Mononuclear cell (primary cell): ENCODE data around the gene GABRP. TPM values are rescaled to one million over a fixed set of nuclear protein-coding genes. Genes with fewer than 3 reads are reported as not detected.

Source experiments
- H3K27me3 ChIP-seq: 2 replicates; pipeline ENCODE4 v1.6.0; 2011; ENCODE audit warnings: low read length, control low read depth; ENCODE audit not compliant: insufficient read depth
- H3K4me1 ChIP-seq: 2 replicates; pipeline ENCODE4 v1.5.1; 2011; ENCODE audit warnings: mild to moderate bottlenecking, low read length, control low read depth; ENCODE audit not compliant: insufficient read depth
- H3K4me3 ChIP-seq: 2 replicates; pipeline ENCODE4 v1.5.1; 2011; ENCODE audit warnings: mild to moderate bottlenecking, low read length, moderate library complexity
- H3K9me3 ChIP-seq: 2 replicates; pipeline ENCODE4 v1.5.1; 2011; ENCODE audit warnings: low read depth, mild to moderate bottlenecking, control low read depth, low read length
- total RNA-seq: library from RNA; depleted of rRNA; stranded (reverse); fragments of >200 nt; gene quantifications from one replicate; pipeline ENCODE4 v1.2.3, GENCODE V29; 2012

Gene GABRP
- total RNA-seq, result 0.10 TPM

- Histone ChIP-seq H3K4me3 (no peak within 1 kb of the TSS), H3K9me3 (no peaks in the 10 kb centered on the region), H3K27me3 (no peaks in the 10 kb centered on the region), H3K4me1 (no peaks in the 10 kb centered on the region)
Measured at GRCh38 chr5:170783498-170784247, at the start of gene GABRP. TSS of gene GABRP (plus strand) at chr5:170783725. CDS start at chr5:170788616, 4,891 bp downstream.

DNA sequence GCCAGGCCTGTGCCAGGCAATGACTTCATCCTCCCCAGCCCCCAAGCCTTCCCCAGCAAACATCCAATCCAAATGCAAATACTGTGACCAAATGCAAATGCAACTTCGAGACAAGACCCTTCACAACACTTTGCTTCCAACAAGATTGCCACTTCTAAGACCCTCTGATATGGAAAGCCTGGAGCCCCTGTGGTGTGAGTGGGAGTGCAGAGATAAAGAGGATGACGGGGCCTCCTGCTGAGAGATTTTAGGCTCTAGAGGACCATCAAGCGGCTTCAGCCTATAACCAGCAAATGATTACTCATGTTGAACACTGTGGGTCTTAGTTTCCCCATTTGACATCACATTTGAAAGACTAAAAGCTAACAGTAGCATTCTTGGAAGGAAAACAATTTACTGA lies 46.6 kb upstream of the GABRP start:
- no peaks in the 10 kb centered on the region for H3K27me3 ChIP-seq
- no peaks in the 10 kb centered on the region for H3K9me3 ChIP-seq
- no peak overlapping the region for H3K4me3 ChIP-seq
- H3K4me1 ChIP-seq, result no peaks in the 10 kb centered on the region

- Histone ChIP-seq H3K27me3 (no peaks in the 10 kb centered on the region), H3K4me1 (no peaks in the 10 kb centered on the region), H3K9me3 (no peaks in the 10 kb centered on the region), H3K4me3 (no peak overlapping the region)
Measured at GRCh38 chr5:170737591-170737990, 45.9 kb upstream of the GABRP start.

GRCh38 chr5:170738840-170739239 lies 44.7 kb upstream of the GABRP start:
- Histone ChIP-seq H3K27me3 (peaks cover 2% of the 10 kb centered on the region), H3K4me1 (no peaks in the 10 kb centered on the region), H3K4me3 (no peak overlapping the region), H3K9me3 (no peaks in the 10 kb centered on the region)

DNA sequence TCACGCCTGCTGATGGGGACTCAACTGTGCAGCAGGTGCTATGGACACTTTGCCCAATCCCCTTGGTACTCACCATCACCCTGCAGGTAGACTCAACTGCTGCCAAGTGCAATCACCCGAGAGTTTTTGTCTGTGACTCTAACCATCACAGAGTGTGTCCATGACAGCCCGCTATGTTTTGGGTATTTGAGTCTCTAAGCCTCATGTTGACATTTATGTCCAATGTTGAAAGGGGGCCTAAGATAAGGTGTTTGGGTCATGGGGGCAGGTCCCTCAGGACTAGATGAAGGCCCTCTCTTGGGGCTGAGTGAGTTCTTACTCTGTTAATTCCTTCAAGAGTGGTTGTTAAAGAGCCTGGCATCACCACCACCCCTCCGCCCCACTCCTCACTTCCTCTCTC lies 44.1 kb upstream of the GABRP start:
- Histone ChIP-seq H3K27me3 (peaks cover 5% of the 10 kb centered on the region), H3K4me3 (no peak overlapping the region), H3K9me3 (no peaks in the 10 kb centered on the region), H3K4me1 (no peaks in the 10 kb centered on the region)

- H3K4me3 ChIP-seq, result no peak overlapping the region
- H3K4me1 ChIP-seq, result no peaks in the 10 kb centered on the region
- H3K27me3 ChIP-seq, result peaks cover 10% of the 10 kb centered on the region
- H3K9me3 ChIP-seq, result no peaks in the 10 kb centered on the region
Measured at GRCh38 chr5:170740551-170741205, 42.8 kb upstream of the GABRP start.

- Histone ChIP-seq H3K4me3 (no peak overlapping the region), H3K27me3 (peaks cover 10% of the 10 kb centered on the region), H3K9me3 (no peaks in the 10 kb centered on the region), H3K4me1 (no peaks in the 10 kb centered on the region)
Measured at GRCh38 chr5:170741801-170742200, 41.7 kb upstream of the GABRP start.

GRCh38 chr5:170743876-170744212 lies 39.7 kb upstream of the GABRP start:
- Histone ChIP-seq H3K27me3 (peaks cover 10% of the 10 kb centered on the region), H3K4me1 (no peaks in the 10 kb centered on the region), H3K9me3 (no peaks in the 10 kb centered on the region), H3K4me3 (no peak overlapping the region)

DNA sequence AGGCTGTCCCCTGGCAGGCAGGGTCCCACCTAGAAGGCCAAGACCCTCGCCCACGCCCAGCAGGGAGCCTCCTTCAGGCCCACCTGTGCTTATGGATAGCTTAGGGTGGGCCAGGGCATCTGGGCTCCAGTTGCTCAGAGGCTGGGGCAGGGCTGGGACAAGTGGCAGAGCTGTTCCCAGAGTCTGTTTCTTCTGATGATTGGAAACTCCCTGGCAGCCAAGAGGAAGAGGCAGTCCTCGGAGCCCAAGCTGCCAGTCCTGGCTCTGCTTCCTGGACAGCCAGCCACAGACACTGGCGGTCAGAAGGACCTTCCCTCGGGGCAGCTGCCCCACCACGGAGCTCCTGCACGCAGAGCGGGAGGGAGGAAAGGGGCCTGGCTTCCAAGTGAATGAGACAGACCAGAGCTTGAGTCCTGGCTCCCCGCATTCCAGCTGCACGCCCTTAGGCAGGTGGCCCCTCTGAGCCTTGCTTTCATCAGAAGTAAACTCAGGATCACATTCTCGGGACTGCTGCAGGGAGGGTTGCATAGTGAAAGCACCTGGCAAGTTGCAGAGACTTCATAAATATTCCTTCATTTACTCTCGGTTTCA lies 37.9 kb upstream of the GABRP start:
- Histone ChIP-seq H3K4me1 (no peaks in the 10 kb centered on the region), H3K9me3 (no peaks in the 10 kb centered on the region), H3K27me3 (peaks cover 10% of the 10 kb centered on the region), H3K4me3 (no peak overlapping the region)

GRCh38 chr5:170746075-170746960 lies 37.2 kb upstream of the GABRP start:
- Histone ChIP-seq H3K27me3 (peaks cover 10% of the 10 kb centered on the region), H3K4me1 (no peaks in the 10 kb centered on the region), H3K4me3 (no peak overlapping the region), H3K9me3 (no peaks in the 10 kb centered on the region)

DNA sequence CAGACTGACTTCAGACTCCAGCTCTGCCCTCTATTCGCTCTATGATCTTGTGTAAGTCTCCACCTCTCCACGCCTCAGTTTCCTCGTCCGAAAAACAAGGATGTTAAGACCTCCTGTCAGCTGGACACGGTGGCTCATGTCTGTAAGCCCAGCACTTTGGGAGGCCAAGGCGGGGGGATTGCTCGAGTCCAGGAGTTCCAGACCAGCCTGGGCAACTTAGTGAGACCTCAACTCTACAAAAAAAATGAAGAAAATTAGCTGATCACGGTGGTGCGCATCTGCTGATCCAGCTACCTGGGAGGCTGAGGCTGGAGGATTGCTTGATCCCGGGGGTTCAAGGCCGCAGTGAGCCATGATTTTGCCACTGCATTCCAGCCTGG lies 36.6 kb upstream of the GABRP start:
- Histone ChIP-seq H3K4me1 (no peaks in the 10 kb centered on the region), H3K27me3 (peaks cover 10% of the 10 kb centered on the region), H3K9me3 (no peaks in the 10 kb centered on the region), H3K4me3 (no peak overlapping the region)

DNA sequence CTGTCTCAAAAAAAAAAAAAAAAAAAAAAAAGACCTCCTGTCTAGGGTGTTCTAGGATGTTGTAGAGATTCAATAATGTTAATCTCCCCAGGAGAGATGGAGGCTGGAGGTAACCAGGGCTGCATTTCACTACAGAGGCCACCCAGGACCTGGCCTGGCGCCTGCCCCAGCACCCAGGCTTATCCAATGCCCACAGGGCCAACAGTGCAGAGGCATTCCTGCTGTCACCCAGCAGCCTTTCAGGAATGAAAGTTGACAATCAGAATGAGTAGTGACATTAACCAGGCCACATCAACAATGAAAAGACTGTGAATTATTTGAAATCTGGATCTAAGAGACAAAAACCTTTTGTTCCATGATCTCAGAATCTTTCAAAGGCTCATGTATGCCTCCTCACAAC lies 36.2 kb upstream of the GABRP start:
- Histone ChIP-seq H3K4me3 (no peak overlapping the region), H3K9me3 (no peaks in the 10 kb centered on the region), H3K4me1 (no peaks in the 10 kb centered on the region), H3K27me3 (peaks cover 10% of the 10 kb centered on the region)

- no peaks in the 10 kb centered on the region for H3K9me3 ChIP-seq
- no peak overlapping the region for H3K4me3 ChIP-seq
- peaks cover 10% of the 10 kb centered on the region for H3K27me3 ChIP-seq
- no peaks in the 10 kb centered on the region for H3K4me1 ChIP-seq
Measured at GRCh38 chr5:170747851-170748250, 35.7 kb upstream of the GABRP start.

GRCh38 chr5:170748951-170749471 lies 34.5 kb upstream of the GABRP start:
- no peak overlapping the region for H3K4me3 ChIP-seq
- H3K27me3 ChIP-seq, result peaks cover 6% of the 10 kb centered on the region
- H3K4me1 ChIP-seq, result no peaks in the 10 kb centered on the region
- H3K9me3 ChIP-seq, result no peaks in the 10 kb centered on the region
